SIG-M5 treated with dmso at 0.1 percent for 504 hours (cell line): ENCODE measurements around the gene SERPINE2.
A peak's percentile ranks its signal among the peaks of the same experiment; 100 is the strongest.

Source experiments
- DNase-seq: peaks from one replicate; lab custom pipeline; 2025; ENCODE audit not compliant: unreplicated experiment; lab: John Stamatoyannopoulos, UW

Gene SERPINE2

DNA sequence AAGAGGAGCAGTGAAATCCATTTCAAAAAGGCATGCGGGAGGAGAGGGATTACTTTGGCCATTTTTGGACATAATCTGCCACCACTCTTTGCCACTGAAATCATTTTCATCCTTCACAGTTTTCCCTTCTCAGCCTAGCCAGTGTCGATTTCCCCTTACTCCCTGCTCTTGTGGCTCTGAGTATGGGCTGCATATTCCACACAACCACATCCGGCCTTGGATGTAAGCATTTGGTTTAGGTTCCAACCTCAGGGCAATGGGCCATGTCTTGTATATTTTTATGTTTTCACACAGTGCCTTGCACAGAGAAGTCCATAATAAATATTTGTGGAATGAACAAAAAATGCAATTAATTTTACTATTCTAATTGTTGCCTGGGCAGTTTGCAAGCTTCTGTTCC, 7.7 kb upstream of the SERPINE2 start:
- DNase-seq, result no peak

DNA sequence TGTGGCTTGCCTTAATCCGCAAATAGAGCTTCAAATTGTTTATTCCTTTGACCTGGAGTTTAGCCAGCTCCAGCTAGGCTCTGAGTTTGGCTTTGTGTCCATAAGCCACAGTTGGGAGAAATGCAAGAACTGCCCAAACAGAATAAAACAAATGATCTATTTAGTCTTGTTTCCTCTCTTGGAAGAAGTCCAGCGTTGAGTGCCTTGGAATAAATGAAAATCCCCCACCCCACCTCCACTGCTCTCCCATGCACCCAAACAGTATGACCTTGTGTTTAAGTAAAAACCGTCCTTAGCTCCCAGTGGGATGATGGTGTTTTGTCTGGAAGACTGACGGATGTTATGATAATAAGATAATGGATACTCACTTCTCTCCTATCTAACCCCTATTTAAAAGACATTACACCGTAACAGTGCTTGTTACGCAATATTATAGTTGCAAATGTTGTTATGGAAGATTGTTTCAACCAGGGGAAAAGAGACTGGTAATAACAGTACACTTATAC, 3.2 kb upstream of the SERPINE2 start:
- no peak for DNase-seq

GRCh38 chr2:224041554-224041953, 2.5 kb upstream of the SERPINE2 start:
- DNase-seq, result peak; percentile 36

DNA sequence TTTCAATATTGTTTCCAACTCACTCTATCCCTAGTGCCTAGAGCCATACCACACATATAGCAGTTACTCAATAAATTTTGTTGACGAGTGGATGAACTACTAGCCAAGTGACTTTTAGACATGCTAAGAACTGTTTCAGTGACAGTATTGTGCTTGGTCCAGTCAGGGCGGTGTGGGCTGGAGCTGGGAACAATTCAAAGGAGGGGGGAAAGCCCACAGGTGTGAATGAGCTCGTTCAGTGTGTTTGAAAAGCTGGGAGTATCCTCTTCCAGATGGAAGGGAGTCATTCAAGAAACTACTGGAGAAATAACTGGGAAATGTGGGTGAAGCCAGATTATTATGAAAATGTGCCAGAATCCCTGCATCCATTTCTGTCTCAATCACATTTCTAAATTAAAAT, 1.7 kb upstream of the SERPINE2 start:
- DNase-seq, result no peak

- DNase-seq, result no peak
These were observed 819 bp upstream of the SERPINE2 start for GRCh38 chr2:224039770-224040440.

GRCh38 chr2:224038830-224039079, 331 bp downstream of the SERPINE2 start:
- no peak for DNase-seq

DNA sequence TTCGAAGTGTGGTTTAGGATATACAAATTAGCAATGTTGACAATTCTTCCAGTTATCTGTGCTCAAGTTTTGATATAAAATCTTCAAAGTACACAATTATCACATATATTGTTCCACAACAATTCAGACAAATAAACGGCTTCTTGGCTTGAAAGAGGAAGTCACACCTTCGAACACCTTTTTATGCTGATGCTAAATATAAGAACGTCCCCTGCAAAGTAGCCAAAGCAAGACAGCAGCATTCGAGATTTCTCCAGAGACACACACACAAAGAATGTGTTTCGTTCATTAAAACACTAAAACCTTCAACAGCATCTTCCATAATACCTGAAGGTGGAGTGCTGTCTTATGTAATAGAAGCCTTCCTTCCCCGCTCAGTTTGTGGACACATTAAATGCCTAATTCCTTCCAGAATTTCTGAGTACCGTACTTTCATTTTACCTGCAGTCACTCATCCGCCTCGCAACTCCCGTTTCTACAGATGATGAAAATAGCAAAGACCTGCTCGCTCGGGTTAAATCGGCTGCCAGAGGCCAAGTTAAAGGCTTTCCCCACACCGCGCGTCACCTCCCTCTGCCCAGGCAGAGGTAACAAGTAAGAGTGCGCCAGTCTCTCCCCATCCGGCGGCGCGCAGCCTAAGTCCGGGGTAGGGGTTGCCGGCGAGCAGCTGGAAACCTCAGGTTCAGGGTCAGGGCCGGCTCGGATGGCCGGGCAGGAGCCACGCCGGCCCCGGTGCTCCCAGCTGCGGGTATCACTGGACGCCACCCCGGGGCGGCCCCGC, 847 bp downstream of the SERPINE2 start:
- no peak for DNase-seq

- no peak for DNase-seq
These were observed 2.2 kb downstream of the SERPINE2 start for GRCh38 chr2:224036731-224037361.

DNA sequence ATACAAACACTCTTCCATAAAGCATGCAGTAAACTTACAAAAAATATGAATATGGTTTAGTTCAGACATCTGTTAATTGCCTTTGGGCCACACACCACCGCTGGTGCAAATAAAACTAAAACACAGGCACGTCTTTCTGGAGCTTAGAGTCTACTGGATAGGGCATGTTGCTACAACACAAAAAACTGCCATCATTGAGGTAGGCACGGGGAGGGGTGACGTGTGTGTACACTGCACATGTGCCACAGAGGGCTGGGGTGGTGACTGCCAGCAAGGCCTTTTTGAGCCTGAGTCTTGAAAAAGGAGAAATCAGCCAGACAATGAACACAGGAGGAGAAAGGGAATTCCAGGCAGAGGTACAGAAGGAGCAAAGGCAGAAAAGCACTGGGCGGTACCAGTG, 5.1 kb downstream of the SERPINE2 start:
- no peak for DNase-seq

DNA sequence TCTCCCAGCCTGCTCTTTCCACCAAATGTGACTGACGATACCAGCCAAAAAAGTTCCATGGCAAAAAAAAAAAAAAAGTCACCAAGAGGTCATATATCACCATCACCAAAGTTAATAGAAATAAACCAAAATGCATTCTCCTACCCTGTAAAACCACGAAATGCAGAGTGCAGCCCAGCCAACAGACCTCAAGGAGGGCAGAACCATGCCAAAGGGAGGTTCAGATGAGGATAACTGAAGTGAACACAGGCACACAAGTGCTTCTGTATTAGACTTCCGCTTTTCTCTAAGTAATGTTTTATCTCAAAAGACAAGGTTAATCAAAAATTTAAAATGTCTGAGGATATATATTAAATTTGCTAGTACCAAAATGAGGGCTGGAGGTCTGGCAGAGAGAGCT, 5.5 kb downstream of the SERPINE2 start:
- DNase-seq, result no peak

DNA sequence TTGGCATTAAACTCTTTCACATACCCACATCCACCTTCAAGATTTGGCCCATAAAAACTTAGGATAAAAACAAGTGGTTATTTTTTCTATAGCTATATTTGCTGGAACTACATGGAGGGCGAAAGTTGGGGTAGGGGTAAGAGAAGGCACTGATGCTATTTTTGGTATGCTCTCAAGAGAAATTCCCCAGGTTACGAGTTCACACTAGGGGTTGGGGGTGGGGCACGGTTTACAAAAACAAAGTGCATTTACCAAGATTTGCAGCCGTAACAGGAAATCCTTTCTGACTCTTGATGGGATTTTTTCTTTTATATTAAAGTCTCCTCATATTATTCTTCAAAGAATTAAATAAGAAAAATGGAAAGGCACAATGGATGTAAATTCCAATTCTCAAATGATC, 6.8 kb downstream of the SERPINE2 start:
- no peak for DNase-seq

DNA sequence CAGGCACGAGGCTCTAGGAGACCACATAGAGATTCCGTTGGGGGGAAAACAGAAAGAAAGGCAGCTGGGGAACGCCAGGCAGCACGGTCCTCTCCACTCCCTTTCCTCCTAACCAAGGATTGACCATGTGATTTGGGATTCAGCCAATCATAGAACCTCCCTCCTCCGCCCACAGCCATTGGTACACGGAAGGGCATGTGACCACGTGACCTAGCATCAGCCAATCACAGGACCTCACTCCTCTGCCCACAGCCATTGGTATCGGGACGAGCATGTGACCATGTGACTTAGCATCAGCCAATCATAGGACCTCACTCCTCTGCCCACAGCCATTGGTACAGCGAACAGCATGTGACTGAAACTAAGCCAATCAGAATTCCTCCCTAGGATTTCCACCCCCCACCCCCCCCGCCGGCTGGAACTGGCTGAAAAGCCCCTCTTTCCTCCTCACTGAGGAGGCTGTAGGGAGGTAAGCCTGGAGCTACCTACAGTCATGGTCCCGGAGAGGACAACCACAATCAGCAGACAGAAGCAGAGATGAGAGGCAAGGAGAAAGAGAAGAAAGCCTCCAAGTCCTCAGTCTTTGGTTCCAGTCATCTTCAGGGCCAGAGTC, 7.6 kb downstream of the SERPINE2 start:
- no peak for DNase-seq

DNA sequence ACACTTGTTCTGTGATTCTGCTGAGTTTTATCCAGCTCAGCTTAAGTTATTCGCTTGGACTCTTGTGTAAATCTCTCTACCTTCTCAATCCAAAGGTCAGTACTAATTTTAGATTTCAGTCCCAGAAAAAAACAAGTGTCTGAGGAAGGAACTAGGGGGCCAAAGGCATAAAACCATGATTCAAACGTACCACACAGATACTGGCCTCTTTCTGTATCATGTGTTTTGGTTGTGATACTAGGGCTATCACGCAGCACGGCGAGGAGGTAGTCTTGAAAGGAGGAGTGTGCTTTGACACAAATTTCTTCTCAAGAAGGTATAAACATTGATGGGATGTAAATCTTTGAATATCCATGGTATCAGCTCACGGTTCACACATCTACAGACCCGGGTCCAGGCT, 8.3 kb downstream of the SERPINE2 start:
- DNase-seq, result no peak

DNA sequence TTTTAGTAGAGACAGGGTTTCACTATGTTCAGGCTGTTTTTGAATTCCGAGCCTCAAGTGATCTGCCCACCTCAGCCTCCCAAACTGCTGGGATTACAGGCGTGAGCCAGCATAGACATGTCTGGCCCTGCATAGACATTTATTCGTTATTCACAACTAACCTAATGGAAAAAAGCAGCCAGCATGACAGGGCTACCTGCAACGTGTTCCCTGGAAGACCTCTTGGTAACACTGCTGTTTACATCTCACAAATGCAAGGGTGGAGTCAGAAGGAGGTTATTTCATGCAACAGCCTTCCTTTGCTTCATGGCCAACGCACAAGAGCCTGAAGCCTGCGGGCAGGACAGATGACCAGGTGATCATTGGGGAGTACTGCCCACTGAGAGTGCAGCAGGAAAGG, 9.2 kb downstream of the SERPINE2 start:
- DNase-seq, result no peak

DNA sequence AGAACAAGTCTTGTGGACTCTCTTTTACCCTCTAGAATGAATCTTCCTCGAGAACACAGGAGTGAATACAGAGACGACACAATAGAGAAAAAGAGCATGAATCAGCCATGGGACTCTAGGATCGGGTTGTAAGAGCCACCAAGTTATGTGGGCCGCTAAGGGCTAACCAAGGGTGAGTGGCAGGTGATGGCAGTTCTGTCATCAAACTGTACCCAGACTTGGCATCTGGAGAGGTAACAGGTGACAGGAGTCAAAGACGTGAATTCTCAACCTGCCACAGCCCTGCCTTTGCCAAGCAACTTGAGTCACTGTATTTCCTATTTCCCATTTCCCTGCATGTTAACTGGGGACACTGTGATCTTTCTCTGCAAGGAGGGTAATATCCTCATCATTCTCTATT, 11.2 kb downstream of the SERPINE2 start:
- DNase-seq, result no peak

DNA sequence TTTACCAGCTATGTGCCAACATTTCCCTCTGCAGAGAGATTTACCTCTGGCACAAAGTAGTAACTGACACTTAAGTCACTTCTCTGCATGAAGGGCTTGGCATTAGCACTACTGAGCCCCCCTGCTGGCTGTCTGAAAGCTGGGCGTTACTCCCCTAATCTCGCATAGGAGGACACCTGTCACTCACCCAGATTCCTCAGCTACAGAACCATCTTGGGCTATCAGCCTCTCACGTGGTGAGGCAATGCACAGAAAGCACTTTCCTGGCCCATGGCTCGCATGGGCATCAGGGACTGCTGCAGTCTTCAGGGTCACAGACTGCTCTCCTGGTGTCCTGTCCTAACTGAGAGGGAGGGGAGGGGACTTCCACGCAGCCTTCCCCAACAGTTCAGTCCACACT, 12.0 kb downstream of the SERPINE2 start:
- no peak for DNase-seq

DNA sequence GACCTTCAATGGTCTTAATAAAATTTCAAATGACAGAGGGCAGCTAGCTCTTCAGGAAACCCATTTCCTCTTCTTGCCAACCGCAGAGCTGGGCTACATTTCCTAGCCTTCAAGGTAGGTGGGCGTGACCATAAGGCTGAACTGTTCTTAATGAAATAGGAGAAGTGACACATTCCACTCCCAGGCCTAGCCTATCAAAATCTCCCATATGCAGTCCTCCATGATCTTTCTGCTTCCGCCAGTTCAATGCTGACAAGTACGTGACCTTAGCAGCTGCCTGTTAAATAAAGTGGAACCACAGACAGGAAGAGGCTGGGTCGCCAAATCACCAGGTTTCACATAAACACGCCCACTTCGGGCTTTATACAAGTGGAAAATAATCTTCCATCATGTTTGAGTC, 13.2 kb downstream of the SERPINE2 start:
- DNase-seq, result peak; percentile 96

- peak; percentile 9 for DNase-seq
These were observed 14.8 kb downstream of the SERPINE2 start for GRCh38 chr2:224024270-224024669.

DNA sequence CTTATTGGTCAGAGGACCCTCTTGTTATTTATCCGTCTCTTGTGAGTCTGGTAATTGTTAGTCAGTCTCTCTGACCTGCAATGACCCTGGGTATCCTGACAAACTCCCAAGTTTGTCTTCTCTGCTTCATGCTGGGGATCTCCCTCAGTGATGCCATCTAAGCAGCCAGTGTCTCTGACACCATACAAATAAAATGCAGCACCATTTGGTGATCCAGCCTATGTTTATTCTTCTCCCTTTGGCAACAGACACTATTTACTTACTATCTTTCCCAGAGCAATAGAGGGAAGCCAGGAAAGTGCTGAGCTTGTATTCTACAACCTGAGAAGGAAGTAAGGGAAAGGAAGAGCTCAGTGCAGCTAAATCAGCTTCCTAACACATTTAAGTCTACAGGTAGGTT, 15.9 kb downstream of the SERPINE2 start:
- peak; percentile 2 for DNase-seq

GRCh38 chr2:224022486-224022885, 16.6 kb downstream of the SERPINE2 start:
- DNase-seq, result no peak

DNA sequence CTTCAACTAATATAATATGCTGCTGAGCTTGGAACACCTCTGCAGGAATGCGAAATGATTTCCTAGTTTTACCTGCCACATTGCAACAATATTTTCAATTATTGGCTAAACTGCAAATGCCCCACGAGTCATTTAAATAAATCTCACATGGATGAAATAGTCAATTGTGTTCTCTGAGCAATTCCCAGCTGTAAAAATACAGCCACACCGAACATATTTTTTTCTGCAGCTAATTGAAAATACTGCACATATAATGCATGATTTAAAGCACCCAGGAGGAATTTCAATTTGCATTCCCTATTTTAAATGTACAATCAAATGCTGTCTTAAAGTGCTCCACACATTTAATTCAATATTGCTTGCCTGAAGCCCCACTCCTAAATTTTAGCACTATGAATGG, 18.6 kb downstream of the SERPINE2 start:
- no peak for DNase-seq

DNA sequence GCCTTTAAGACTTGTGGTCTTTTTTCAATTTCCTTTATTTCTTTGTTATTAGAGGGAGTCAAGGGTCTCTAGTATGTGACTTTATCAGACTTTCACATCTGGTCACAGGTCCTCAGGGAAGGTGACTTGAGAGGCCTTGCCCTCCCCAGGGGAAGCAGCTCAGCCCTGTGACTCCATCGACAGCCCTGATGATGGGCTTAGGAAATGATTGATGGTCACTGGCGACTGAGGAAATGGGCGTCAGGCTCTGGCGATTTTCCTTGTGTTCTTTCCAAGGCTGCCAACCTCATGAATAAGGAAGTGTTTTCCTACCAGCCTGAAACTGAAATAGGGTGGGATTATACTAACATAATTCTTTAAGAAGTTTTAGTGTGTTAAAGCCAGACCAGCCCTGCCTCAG, 21.1 kb downstream of the SERPINE2 start:
- DNase-seq, result no peak
